OCI-LY7 (cell line): ENCODE measurements around the gene UBAP1L. TPM values are rescaled to one million over a fixed set of nuclear protein-coding genes. Genes with fewer than 3 reads are reported as not detected.
"Not testable (repeated sequence)": the region's sequence is repeated elsewhere in the genome, so short reads cannot be mapped to it uniquely, and the experiment has no call there.

Source experiments
- BruUV-seq: library from RNA; stranded (reverse); fragments of 400-500 nt; replicated peaks from 2 replicates; lab custom pipeline; 2021; lab: Mats Ljungman, UMichigan
- CTCF ChIA-PET: fragments of 300-600 bp; sonication (Branson Sonifier 250); formaldehyde crosslinking; loops from one replicate; lab custom pipeline; 2022; ENCODE audit warnings: antibody characterized with exemption; ENCODE audit not compliant: unreplicated experiment; lab: Charles Lee
- POLR2A ChIA-PET: fragments of 300-600 bp; sonication (Branson Sonifier 250); formaldehyde crosslinking; loops from one replicate; lab custom pipeline; 2022; ENCODE audit warnings: antibody characterized with exemption; lab: Charles Lee
- DNase-seq: peaks from one replicate; pipeline ENCODE4 v3.0.0-alpha.2; 2015; ENCODE audit warnings: low spot score
- H2AFZ ChIP-seq: fragments of 200-600 bp; sonication (generic), shearing (Covaris generic); 2 replicates; pipeline ENCODE4 v1.6.1; 2014; ENCODE audit warnings: mild to moderate bottlenecking, antibody characterized with exemption, low read length, moderate library complexity
- H3K27ac ChIP-seq: fragments of 200-600 bp; sonication (generic); 2 replicates; pipeline ENCODE4 v1.5.1; 2014; ENCODE audit warnings: mixed run types, low read depth, mild to moderate bottlenecking, moderate library complexity, low read length, inconsistent platforms; ENCODE audit not compliant: poor library complexity, severe bottlenecking
- H3K36me3 ChIP-seq: fragments of 200-600 bp; sonication (generic); 2 replicates; pipeline ENCODE4 v1.6.1; 2014; ENCODE audit warnings: mild to moderate bottlenecking, antibody characterized with exemption, low read length, moderate library complexity, mixed read lengths; ENCODE audit not compliant: insufficient read depth
- H3K4me1 ChIP-seq: fragments of 200-600 bp; sonication (generic); 2 replicates; pipeline ENCODE4 v1.5.1; 2014; ENCODE audit warnings: mild to moderate bottlenecking, low read length; ENCODE audit not compliant: insufficient read depth, poor library complexity, severe bottlenecking
- H3K4me2 ChIP-seq: fragments of 200-600 bp; sonication (generic); 2 replicates; pipeline ENCODE4 v1.6.1; 2014; ENCODE audit warnings: mild to moderate bottlenecking, low read length
- H3K4me3 ChIP-seq: fragments of 200-600 bp; sonication (generic); 2 replicates; pipeline ENCODE4 v1.5.1; 2014; ENCODE audit warnings: mild to moderate bottlenecking, low read depth, low read length; ENCODE audit not compliant: poor library complexity, severe bottlenecking
- H3K79me2 ChIP-seq: fragments of 200-600 bp; sonication (generic); 2 replicates; pipeline ENCODE4 v1.6.1; 2016; ENCODE audit warnings: low read depth, mild to moderate bottlenecking, low read length, moderate library complexity, mixed read lengths; ENCODE audit not compliant: insufficient read depth
- H3K9me2 ChIP-seq: fragments of 200-600 bp; sonication (generic); 2 replicates; pipeline ENCODE4 v1.6.1; 2016; ENCODE audit warnings: mild to moderate bottlenecking, low read length, mixed read lengths; ENCODE audit not compliant: insufficient read depth
- H3K9me3 ChIP-seq: fragments of 200-600 bp; sonication (generic); 2 replicates; pipeline ENCODE4 v1.6.1; 2014; ENCODE audit warnings: mild to moderate bottlenecking, mixed run types, low read length, mixed read lengths
- H4K20me1 ChIP-seq: fragments of 200-600 bp; sonication (generic); 2 replicates; pipeline ENCODE4 v1.6.1; 2014; ENCODE audit warnings: mild to moderate bottlenecking, antibody characterized with exemption, low read length, moderate library complexity, mixed read lengths; ENCODE audit not compliant: insufficient read depth
- CTCF ChIP-seq: fragments of 200-600 bp; sonication (generic); conservative IDR thresholded peaks from 2 replicates; pipeline ENCODE4 v1.5.1; 2014; ENCODE audit warnings: mild to moderate bottlenecking, antibody characterized with exemption, low read length, moderate library complexity, mixed read lengths
- EZH2phosphoT487 ChIP-seq: fragments of 200-600 bp; sonication (generic); IDR thresholded peaks from 2 replicates; pipeline ENCODE4 v1.6.1; 2018; ENCODE audit warnings: low read depth, borderline replicate concordance, mild to moderate bottlenecking, mixed run types, antibody characterized with exemption, low read length, moderate library complexity, mixed read lengths
- intact Hi-C: fragments of 100-400 bp; cut with micrococcal nuclease; formaldehyde crosslinking; loops from one replicate; pipeline ENCODE4 v1.10.0; 2022; ENCODE audit not compliant: unreplicated experiment
- total RNA-seq, 2 experiments: library from RNA; depleted of rRNA in 1 of 2; stranded (reverse); fragments of >200 nt in 1 of 2; shearing (Covaris generic) in 1 of 2; gene quantifications; 2 replicates each; pipeline ENCODE4 v1.2.3, GENCODE V29; 2014 to 2022

The UBAP1L gene
- total RNA-seq, 2 experiments from 2014 or later, result 7.4 to 8.3 TPM

GRCh38 chr15:65074946-65075345 lies 40.1 kb downstream of the UBAP1L start:
- H3K27ac ChIP-seq, H3K4me2 ChIP-seq, POLR2A ChIA-PET, H3K79me2 ChIP-seq, DNase-seq, BruUV-seq, CTCF ChIA-PET, H3K4me3 ChIP-seq, H3K36me3 ChIP-seq, H3K9me2 ChIP-seq, intact Hi-C loops, H4K20me1 ChIP-seq, H3K9me3 ChIP-seq, H2AFZ ChIP-seq, H3K4me1 ChIP-seq: not testable (repeated sequence)

- Histone ChIP-seq H3K9me2 (no peaks in the 10 kb centered on the region), H3K4me1 (peaks cover 5% of the 10 kb centered on the region), H3K79me2 (no peaks in the 10 kb centered on the region), H4K20me1 (no peaks in the 10 kb centered on the region), H3K9me3 (no peaks in the 10 kb centered on the region), H3K36me3 (no peaks in the 10 kb centered on the region), H3K4me3 (no peak overlapping the region), H3K27ac (no peak overlapping the region), H2AFZ (no peak overlapping the region), H3K4me2 (no peak overlapping the region)
- CTCF ChIA-PET, result no interaction called here
- no peak for DNase-seq
- no TSS peak for BruUV-seq
- no peak for TF ChIP-seq CTCF
- no peak for TF ChIP-seq EZH2phosphoT487
- POLR2A ChIA-PET, result interaction anchor here (0.7 kb wide), 2 partner anchors 19 to 60 kb away, joined by 3 read pairs; no protein-coding TSS in a partner anchor
- intact Hi-C loops, result no loop called here
Measured at GRCh38 chr15:65072617-65073016, 42.4 kb downstream of the UBAP1L start.

DNA sequence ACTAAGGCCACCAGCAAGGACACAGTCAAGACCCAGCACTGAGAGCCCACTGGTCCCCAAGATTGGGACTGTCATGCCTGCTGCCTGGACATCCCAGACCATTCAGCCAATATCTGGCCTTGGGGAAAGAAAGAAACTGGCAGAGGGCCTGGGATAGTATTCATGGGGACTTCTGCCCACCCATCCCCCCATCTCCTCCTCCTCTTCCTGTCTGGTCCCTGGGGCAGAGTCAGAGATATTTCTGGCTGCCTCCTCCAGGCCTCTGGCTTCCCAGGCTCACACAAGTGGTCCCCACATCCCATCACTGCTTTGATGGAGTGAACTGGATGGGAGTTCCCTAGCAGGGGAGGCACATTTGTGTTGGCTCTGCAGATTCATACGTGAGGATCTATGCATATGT lies 43.0 kb downstream of the UBAP1L start:
- H2AFZ ChIP-seq, result no peak overlapping the region
- no peak overlapping the region for H3K27ac ChIP-seq
- no peaks in the 10 kb centered on the region for H3K79me2 ChIP-seq
- no peak overlapping the region for H3K4me2 ChIP-seq
- H4K20me1 ChIP-seq, result no peaks in the 10 kb centered on the region
- DNase-seq, result no peak
- intact Hi-C loops, result no loop called here
- no peaks in the 10 kb centered on the region for H3K36me3 ChIP-seq
- CTCF ChIA-PET, result no interaction called here
- H3K9me3 ChIP-seq, result no peaks in the 10 kb centered on the region
- BruUV-seq, result no TSS peak
- H3K9me2 ChIP-seq, result no peaks in the 10 kb centered on the region
- peaks cover 5% of the 10 kb centered on the region for H3K4me1 ChIP-seq
- no peak overlapping the region for H3K4me3 ChIP-seq
- TF ChIP-seq EZH2phosphoT487 (no peak), CTCF (no peak)
- POLR2A ChIA-PET, result interaction anchor here (0.7 kb wide), 1 partner anchor 60 kb away, joined by 3 read pairs; no protein-coding TSS in a partner anchor
